GM12872 (cell line): ENCODE results near the gene NYNRIN.

ENCODE experiments used
- TF ChIP-seq, protein P1 (sequence below): IDR thresholded peaks from 3 replicates; pipeline ENCODE4 v1.5.1; 2011; ENCODE audit warnings: low read depth, mild to moderate bottlenecking, low read length, moderate library complexity; ENCODE audit not compliant: insufficient read depth

The NYNRIN gene

DNA sequence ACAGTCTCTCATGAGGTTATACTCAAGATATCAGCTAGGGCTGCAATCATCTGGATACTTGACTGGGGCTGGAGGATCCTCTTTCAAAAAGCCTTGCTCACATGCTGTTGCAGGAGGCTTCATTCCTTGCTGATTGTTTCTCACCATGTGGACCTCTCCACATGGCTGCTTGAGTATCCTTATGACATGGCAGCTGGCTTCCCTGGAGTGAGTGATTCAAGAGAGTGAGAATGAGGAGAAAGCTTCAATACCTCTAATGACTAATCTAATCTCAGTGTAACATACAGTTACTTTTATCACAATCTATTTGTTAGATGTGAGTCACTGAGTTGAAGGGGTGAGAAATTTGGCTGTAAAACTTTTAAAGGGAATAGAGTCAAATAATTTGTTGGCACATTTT, 58.2 kb downstream of the NYNRIN start:
- TF ChIP-seq, protein P1, sequence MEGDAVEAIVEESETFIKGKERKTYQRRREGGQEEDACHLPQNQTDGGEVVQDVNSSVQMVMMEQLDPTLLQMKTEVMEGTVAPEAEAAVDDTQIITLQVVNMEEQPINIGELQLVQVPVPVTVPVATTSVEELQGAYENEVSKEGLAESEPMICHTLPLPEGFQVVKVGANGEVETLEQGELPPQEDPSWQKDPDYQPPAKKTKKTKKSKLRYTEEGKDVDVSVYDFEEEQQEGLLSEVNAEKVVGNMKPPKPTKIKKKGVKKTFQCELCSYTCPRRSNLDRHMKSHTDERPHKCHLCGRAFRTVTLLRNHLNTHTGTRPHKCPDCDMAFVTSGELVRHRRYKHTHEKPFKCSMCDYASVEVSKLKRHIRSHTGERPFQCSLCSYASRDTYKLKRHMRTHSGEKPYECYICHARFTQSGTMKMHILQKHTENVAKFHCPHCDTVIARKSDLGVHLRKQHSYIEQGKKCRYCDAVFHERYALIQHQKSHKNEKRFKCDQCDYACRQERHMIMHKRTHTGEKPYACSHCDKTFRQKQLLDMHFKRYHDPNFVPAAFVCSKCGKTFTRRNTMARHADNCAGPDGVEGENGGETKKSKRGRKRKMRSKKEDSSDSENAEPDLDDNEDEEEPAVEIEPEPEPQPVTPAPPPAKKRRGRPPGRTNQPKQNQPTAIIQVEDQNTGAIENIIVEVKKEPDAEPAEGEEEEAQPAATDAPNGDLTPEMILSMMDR, result no peak

DNA sequence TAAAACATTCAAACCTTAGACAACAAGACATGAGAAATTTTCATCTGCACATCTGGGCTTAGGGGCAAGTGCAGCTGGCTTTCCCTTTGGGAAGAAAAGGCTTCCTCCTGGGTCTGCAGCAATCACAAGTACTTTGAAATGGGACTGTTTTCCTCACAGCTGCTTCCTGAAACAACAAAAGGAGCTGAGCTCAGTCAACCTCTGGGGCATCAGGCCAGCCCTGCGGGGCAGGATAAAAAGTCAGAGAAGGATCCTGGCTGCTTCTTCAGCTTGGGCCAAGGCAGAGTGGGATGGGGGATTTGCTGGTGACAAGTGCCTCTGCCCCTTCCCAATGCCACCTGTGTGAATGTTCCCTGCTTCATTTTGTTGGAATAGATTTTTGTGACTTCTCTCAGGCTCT, 59.9 kb downstream of the NYNRIN start:
- TF ChIP-seq, protein P1, result no peak

DNA sequence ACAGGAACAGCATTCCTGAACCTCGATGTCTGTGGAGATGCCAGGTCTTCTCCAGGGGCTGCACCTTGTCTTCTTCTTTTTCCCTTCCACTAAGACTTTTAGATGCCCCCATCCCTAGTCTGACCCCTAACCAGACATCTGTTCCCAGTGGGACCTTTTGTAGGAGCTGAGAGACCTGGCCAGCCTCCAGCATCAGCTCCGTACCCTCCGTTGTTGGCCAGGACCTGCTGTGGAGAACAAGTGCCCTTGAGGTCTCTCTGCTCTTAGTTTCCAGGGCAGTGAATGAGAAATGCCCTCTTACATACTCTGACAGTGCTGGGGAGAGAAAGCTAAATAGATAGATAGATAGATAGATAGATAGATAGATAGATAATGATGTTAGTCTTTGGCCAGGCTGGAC, 60.5 kb downstream of the NYNRIN start:
- TF ChIP-seq, protein P1, result no peak

DNA sequence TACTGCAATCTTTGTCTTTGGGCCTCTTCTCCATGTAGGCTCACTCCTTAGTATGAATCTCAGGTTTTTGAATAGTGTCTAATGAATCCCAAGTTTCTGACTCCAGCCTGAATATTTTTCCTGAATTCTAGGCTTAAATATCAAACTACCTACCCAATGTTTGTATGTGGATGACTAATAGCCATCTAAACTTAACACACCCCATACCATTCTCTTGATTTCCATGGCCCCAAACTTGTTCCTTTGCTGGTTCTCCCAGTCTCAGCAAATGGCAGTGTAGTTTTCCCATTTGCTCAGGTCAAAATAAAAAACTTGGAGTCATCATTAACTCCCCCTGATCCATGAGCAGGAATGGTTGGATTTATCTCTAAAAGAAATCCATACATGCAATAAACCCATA, 62.5 kb downstream of the NYNRIN start:
- TF ChIP-seq, protein P1, result no peak

DNA sequence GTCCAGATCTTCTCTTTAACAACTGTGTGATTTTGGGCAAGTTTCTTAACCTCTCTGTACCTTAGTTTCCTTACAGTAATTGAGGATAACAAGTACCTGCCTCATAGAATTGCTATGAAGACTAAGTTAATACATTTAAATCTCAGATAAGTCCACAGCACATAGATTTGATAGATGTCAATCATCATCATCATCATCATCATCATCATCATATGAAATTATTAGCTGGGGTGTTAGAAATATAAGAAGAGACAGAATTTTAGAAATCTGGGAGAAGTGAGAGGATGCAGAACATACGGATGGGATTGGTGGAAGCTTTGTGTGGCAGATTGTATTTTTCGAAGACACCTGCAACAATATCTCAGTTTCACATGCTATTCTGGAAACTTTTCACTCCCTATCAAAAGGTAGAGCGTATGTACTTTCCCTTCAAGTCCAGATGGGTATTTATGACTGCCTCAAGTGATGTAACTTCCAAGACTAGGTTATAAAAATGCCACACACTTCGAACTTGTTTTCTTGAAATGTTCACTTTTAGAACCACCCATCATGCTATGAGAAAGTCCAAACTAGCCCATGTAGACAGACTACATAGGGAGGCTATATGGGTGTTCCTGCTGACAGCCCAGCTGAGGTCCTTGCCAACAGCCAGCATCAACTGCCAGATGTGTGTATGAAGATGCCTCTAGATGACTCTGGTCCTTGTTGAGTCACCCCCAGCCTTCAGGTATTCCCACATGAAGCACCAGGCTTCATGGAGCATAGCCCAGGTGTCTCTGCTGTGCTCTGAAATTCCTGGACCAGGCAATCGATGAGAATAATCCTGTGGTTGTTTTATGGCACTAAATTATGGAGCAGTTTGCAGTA, 64.4 kb downstream of the NYNRIN start:
- TF ChIP-seq, protein P1, result no peak

DNA sequence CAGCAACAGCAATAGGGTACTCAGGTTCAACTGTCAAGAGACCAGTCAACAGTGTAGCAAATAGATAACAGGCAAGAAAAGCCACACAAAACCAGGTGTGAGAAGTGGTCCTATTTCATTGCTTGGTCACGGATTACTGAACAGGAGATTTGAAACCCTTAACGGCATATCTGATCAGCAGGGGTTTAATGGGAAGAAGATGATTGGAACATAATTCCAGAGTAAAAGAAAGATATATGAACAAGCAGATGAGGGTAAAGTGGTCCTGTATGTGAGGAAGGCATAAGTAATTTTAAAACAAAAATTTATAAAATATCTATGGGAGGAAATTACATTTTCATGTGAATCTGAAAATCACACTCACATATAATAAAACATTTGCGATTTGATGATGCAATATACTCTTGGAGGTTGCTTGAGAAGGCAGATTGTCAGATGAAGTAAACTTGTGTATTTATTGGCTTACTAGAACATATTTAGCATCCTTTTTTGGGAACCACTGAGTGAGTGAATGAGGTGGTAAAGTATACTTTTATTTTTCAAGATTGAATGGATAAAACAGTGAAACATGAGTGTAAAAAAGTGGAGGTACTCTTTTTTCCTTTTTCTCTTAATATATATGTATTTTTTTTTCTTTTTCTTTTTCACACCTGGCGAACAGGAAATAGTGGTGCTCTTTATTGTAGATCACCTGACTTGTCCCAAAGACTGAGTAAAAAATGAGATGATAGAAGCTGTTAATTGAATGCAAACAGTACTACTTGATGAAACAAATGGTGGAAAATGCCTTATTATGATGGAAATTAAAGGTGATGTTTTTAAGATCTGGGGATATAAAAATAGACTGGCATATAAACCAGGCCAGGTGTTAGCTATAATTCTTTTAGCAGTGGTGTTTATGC, 65.3 kb downstream of the NYNRIN start:
- TF ChIP-seq, protein P1, result no peak

DNA sequence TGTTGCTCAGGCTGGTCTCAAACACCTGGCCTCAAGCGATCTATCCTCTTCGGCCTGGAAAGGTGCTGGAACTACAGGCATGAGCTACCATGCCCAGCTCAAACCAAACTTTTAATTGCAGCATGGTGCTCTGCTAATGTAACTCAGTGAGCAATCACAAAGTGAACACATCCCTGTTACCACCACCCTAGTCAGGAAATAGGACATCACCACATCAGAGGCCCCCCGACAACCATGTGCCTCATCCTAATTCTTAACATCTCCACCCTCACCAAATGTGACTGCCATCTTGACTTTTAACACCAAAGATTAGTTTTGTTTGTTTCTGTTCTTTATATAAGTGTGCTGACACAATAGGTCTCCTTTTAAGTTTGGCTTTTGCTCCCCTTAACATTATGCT, 66.6 kb downstream of the NYNRIN start:
- TF ChIP-seq, protein P1, result no peak
